ENCODE results near the gene KRTAP5-6.
"Not testable (repeated sequence)": the region's sequence is repeated elsewhere in the genome, so short reads cannot be mapped to it uniquely, and the experiment has no call there.

Gene KRTAP5-6

DNA sequence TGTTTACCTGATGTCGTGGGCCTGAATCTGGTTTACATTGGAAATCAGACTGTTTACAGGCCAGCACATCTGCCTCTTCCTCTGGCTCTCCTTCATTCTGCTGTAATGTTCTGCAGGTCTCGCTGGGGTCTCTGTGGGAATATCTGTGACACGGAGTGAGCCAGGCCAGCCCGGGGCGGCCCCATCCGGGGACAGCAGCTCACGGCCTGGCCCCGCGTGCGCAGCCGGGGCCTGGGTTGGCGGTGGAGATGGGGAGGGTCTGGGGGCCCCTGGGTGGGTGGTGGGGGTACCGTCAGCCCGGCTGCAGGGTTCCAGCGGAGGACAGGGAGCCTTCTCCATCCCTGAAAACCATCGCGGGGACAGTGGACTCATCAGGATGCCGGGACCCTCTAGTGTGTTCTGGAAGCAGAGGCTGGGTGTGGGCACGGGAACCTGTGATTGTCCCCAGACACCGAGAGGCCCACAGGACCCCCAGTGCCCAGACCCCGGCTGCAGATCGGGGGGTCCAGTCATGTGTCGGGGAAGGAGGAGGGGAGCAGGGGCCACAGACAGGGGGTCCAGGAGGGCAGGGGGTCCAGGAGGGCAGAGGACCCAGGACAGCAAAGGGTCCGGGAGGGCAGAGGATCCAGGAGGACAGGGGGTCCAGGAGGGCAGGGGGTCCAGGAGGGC, 13.0 kb upstream of the KRTAP5-6 start:
- DNase-seq (ENCODE audit: low read depth) = not testable (repeated sequence)

DNA sequence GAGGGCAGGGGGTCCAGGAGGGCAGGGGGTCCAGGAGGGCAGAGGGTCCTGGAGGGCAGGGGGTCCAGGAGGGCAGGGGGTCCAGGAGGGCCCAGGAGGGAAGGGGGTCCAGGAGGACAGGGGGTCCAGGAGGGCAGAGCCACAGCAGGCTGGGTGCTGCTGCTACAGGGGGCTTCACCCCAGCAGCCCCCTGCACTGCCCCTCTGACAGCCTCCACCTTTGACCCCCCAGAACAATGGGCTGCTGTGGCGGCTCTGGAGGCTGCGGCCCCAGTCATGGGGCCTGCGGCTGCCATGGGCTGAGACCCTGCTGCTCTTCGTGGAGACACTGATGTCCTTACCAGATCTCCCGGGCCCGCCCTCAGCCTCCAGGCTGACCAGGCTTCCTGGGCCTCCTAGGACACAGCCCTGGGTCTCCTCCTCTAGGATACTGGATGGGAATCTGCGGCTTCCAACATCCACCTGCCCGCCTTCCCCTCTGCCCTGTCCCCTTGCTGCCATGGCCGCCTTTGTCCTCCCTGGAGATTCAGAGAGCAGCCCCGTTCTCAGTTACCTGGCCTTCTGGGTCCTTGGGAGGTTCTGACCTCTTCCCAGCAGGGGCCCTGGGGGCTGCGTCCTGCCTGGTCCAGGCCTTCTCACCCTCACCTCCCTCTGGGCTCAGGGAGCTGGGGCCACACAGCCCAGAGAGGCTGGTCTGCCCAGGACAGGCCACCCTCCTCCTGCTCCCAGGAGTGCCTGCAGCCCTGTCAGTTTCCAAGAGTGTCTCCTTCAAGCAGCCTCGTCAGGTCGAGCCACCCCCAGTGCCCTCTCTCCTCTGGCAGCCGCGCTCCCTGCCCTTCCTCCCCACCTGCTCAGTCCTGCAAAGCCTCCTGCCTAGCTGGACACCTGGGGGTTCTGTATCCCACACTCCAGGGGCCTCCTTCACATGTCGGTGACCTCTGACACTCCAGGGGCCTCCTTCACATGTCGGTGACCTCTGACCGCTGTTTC, 11.8 kb upstream of the KRTAP5-6 start:
- not testable (repeated sequence) for DNase-seq (ENCODE audit: low read depth)

DNA sequence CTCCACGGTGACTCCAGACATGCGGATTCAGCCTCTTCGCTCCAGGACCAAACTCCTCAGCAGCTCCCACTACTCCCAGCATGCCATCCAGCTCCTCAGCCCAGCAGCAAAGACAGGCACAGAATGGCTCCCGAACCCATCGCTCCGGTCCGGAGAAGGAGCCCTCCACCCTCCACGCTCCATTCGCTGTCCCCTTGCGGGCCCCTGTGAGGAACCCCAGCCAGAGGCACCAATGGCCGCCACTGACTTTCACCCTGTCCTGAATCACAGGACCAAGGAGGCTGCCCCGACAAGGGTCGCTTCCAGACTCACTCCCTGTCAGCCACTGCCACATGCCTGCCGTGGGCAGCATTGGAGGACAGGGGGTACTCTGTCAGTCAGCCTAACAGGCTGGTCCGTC, 10.8 kb upstream of the KRTAP5-6 start:
- not testable (repeated sequence) for DNase-seq (ENCODE audit: low read depth)

DNA sequence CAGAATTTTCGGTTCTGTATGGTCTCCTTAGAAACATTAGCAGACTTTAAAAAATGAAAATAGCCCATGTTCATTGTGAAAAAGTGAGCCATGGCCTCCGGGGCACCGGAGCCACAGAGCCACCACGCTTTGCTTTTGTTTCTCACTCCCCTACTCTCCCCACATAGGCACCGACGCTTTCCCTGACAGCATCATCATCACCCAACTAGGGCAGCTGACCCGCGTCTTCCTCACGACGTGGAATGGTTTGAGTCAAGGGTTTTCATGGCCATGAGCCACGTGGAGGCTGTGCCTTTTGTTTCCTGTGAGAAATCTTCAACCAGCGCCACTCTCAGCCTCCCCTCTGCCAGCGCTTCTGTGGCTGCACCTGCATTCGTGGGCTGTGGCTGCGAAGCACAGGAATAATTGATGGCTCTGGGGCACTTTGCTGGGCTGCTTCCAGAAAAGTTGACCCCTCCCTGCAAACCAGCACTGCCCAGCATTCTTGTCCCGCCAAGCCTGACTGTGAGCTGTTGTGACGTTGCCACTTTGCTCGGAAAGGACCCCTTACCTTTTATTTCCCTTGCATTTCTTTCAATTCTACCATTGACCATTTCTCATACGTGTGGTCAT, 8.6 kb upstream of the KRTAP5-6 start:
- DNase-seq (ENCODE audit: low read depth) = not testable (repeated sequence)

DNA sequence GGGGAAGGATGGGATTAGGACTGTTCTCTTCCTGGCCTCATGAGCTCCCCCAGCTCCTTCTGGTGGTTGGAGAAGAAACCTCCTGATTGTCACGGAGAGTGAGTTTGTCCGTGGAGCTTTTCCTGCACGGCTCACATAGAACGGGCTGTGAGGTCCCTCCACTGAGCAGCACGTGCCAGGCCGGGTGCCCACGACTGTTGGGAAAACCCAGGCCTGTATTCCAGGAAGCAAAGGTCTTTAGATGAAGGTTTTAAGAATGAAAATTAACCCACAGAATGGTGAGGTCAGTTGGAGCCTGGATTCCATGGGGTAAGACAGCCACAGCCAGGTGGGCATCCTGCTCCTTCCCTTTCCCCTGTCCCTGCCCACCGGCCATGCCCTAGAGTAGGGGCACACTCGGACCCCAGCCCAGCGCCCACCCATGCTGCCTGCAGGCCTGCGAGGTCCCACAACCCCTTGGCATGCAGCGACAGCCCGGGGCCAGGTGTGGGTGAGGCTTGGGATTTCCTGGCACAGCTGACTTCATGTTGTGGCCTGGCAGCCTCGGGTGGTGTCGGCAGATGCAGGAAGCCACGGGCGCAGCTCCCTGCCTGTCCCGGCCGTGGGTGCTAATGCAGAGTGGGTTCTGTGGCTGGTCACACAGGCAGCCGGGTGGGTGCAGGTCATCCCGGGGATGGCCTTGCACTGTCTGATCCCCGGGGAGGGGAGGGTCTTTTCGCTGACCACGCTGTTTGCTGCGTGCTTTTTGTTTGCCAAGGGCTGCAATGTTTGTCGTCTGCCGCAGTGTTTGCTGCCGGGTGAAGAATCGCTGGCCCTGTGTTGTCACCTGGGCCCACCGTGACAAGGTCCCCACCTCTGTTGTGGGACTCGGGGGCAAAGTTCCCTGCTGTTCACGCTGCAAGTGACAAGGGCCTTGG, 7.5 kb upstream of the KRTAP5-6 start:
- not testable (repeated sequence) for DNase-seq (ENCODE audit: low read depth)

DNA sequence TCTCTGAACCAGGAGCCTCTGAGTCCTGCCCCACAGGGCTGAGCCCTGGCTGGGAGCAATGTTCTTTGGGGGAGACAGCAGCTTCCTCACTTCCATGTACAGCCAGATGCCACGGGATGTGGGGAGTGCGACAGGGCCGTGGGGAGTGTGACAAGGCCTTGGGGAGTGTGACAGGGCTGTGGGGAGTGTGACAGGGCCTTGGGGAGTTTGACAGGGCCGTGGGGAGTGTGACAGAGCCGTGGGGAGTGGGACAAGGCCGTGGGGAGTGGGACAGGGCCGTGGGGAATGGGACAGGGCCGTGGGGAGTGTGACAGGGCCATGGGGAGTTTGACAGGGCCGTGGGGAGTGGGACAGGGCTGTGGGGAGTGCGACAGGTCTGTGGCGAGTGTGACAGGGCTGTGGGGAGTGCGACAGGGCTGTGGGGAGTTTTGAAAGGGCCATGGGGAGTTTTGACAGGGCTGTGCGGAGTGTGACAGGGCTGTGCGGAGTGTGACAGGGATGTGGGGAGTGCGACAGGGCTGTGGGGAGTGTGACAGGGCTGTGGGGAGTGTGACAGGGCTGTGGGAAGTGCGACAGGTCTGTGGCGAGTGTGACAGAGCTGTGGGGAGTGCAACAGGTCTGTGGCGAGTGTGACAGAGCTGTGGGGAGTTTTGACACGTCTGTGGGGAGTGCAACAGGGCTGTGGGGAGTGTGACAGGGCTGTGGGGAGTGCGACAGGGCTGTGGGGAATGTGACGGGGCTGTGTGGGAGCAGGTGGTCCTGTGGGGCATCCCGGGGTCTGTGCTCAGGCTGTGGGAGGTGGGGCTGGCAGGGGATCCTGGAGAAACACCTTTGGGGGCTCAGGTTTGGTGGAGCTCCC, 6.6 kb upstream of the KRTAP5-6 start:
- no peak for DNase-seq (ENCODE audit: low read depth)

DNA sequence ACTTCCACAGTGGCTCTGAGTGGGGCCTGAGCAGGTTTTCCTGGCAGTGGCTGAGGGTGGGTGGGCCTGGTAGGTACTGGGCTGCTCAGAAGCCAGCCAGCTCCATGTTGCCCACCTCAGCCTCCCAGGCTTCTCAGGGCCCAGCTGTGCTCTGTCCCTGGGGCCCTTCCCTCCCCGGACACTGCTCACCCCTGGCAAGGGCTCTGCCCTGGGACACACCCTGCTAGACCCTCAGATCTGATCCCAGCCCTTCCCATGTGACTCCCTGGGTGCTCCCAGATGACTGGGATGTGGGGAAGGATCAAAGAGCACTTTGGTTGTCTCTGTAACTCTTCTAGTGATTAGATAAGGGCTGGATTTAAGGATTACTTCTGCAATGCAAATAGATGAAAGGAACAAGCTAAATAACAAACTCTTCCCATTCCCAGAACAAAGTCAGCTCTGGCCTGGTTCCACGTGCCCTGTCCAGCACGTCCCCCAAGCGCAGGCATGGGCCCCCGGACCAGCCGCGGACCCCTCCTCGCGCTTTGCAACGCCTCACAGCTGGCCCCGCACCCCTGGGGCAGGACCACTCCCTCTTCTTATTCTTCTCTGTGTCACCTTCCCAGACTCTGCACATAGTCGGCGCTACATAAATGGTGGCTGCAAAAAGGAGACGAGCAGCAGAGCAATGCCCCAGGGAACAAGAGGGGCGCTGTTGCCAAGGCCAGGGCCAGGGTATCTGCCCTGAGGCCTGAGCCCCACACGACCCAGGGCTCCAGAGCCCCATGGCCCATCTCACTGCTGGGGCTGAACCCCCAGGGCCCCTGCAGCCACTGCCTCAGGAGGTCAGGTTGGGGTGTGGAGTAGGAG, 5.7 kb upstream of the KRTAP5-6 start:
- DNase-seq (ENCODE audit: low read depth) = no peak

DNA sequence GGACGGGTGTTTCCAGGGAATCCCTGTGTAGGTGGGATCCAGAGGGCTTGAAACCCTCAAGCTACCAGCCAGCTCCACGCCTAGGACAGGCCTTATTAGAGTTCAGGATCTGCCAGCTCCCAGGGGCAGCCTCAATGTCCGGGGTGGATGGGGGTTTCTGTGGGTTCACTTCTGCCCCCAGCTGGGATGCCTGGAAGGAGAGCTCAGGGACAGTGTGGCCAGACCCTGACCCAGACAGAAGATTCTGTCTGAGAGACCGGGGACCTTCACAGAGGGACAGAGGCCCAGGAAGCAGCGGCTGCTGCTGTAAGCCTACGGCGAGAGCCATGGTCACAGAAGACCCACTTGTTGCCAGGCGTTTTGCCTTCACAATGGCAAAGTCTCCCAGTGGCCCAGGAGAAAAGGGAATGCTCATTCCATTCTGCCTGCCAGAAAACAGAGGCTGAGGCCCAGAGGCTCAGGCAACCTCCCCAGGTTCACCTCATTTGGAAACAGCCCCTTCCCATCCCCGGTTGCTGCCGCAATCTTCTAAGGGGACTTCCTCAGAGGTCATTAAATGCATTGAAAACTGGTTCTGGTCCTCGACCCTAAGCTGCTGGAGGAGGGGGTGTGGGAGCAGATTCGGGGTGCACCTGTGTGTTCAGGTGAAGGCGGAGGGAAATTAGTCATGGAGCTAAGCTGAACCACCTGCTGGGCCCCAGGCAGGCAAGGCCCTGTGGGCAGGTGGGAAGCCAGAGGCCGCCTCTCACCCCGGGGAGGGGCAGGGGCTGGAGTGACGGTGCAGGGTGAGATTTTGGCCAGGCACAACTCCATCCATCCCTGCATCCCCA, 4.9 kb upstream of the KRTAP5-6 start:
- DNase-seq (ENCODE audit: low read depth) = no peak

DNA sequence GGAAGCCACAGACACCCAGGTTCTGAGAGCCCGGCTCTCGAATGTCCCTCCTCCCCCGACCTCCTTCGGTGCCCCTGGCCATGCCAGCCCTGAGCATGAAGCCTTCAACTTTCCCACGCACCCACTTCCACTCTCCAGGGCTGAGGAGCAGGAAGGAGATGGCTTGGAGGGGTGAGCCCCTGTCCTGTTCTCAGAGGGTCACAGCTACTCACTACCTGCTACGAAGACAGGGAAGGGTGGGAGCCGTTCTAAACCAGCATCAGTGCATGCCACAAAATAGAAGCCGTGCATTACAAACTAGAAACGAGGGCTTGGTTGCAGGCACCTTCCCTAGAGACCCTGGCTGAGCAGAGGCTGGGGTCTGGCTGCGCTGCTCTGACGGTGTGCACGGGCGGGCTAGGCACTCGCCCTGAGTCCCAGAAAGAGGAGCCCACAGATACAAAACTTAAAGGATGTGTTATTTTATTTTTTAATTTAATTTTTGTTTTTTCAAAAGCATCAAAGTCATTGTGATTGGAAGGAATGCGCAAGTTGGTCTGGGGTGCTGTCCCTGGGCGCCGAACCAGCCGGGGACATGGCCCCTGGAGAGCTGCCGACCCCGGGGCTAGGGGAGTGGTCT, 4.2 kb upstream of the KRTAP5-6 start:
- no peak for DNase-seq (ENCODE audit: low read depth)

DNA sequence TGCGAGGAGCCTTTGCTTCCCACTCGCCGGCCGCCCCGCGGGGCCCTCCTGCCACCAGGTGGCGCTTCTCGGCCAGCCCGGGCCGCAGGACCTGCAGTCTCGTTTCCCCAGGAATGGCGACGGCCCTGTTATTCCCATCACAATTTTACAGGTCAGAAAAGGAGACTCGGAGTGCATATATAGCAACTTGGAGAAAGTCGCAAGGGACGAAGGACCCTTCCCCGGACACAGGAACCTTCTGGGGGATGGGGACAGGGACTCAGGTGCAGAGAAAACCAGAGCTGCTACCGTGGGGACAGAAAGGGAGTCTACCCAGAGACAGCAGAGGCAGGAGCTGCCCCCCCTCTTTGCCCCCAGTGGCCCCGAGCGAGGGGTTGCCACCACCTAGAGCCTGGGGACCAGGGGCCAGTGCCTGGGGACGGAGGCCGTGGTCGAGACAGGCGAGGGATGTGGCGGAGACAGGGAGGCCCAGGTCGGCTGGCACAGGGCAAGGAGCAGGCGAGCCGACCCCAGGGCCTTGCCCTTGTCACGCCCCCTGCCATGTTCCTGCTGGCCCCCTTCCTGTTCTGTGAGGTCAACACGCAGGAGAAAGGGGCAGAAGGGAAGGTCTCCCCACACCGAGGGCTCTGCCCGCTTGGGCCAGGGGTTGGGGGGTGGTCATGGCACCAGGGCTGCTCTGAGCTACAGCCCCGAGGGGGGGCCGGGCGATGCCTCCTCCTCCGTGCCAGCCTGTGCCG, 3.5 kb upstream of the KRTAP5-6 start:
- peak; percentile 48 for DNase-seq (ENCODE audit: low read depth)

DNA sequence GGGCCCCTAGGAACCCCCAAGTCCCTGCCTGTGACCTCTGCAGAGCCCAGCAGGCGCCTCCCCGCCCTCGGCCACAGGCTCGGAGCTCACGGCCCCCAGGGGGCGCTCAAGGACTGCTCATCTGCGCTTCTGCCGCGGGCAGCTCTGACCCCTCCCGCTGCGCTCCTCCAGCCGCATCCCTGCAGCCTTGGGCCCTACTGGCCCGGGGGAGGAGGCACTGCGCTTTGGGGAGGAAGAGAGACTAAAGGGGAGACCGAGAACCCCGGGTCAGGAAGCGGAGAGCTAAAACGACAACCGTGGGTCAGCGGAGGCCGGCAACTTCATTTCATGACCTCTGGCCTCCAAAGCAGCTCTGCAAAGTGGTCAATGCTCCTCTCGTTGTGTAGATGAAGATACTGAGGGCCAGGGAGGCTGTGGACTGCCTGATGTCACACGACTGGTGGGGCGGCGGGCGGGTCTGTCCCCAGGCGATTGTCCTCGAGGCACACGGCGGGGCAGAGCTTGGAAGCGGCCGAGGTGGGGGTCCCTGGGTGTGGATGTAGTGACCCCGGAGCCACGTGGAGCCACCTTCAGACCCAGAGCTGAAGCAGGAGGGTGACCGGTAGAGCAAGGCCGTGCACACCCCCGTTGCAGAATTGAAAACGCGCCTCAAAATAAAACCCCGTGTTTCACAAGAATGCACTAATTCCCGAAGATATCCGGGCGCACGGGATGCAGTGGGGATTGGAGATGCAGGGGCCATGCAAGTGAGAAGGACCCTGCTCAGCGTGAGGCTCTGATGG, 2.7 kb upstream of the KRTAP5-6 start:
- DNase-seq (ENCODE audit: low read depth) = peak; percentile 77

DNA sequence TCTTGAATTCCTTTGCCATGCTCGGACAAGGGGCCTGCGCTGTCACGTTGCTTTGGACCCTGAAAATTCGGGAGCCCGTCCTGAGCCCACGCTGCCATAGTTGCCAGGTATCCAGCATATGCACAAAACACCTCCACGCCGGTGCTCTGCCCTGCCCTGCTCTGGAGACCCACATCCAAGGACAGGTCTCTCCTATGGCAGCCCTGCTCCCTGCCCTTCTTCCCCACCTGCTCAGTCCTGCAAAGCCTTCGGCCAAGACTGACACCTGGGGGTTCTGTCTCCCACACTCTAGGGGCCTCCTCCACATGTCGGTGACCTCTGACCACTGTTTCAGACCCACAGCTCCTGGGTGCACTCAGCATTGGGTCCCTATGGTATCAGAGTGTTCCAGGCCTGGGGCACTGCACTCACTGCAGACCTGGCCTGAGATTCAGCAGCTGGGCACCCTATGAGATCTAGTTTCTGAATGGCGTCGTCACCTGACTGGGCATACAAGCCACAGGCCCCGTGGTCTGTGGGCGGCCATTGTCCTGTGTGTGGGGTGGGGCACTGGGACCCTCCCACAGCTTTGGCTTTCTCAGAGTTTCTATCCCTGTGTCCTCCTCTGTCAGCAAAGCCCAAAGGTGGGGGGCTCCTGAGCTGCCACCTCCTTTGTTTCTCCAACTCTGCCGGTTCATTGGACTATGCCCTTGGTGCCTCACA, 2.0 kb upstream of the KRTAP5-6 start:
- no peak for DNase-seq (ENCODE audit: low read depth)

DNA sequence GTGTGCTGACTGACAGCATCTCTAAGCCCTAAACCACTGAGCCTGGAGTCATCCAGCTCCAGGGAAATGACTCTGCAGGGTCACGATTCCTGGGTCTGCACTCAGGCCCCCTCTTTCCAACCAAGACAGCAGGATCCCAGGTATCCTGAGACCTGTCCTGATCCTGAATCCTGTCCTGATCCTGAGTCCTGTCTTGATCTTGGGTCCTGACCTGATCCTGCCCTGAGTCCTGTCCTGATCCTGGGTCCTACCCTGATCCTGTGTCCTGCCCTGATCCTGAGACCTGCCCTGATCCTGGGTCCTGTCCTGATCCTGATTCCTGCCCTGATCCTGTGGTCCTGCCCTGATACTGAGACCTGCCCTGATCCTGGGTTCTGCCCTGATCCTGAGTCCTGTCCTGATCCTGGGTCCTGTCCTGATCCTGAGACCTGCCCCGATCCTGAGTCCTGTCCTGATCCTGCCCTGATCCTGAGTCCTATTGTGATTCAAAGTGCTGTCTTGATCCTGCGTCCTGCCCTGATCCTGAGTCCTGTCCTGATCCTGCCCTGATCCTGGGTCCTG, 1.4 kb upstream of the KRTAP5-6 start:
- no peak for DNase-seq (ENCODE audit: low read depth)

DNA sequence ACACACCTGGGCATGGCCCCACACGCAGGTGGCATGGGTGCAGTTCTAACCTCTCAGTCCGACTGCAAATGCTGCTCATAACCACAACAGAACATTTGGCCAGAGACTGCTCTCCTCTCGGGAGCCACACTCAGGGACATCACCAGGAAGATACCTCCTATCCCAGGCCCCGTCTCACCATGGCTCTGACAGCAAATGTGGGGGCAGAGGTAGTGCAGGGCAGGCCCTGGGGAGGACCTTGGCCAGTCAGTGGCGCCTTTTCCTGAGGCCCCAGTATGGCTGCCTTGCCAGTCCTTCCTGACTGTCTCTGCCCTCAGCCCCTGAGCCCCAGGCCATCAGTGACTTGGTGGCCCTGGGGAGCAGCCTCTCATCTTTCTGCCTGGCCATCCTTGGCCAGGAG, 2.8 kb downstream of the KRTAP5-6 start:
- no peak for DNase-seq (ENCODE audit: low read depth)

DNA sequence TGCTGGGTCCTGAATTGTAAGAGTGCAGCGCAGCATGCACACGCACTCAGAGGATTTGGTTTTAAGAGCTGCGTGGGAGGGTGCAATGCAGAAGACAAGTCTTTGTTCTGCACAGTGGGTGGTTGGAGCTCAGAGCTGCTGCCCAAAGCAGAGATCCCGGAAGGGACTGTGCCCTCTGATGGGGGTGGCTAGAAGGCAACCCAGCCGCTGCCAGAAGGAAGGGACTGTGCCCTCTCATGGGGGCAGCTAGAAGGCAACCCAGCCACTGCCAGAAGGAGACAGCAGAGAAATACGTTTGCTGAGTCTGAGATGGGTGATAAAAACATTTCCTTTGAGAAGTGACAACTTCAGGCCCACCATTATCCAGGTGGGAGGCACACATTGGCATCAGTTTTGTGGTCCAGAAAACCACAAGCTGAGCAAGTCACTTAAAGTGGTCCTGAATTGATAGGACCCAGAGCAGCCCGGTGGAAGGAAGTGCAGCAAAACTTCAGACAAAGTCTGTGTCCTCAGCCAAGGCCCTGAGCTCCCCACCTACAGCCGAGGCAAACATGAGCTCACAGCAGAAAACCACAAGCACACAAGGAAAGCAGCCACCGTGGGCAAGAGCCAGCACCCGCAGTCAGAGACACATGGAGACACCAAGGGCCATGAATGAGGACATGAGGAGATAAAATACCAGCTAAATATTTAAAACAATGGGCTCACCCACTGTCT, 4.3 kb downstream of the KRTAP5-6 start:
- no peak for DNase-seq (ENCODE audit: low read depth)

Measured in stimulated activated CD8-positive, alpha-beta memory T cell treated with anti-CD3 and anti-CD28 coated beads, Interleukin-12 subunit alpha, Interleukin-12 subunit beta, amount 100 ng/mL, for 1 hour (primary cell).